ENCODE data around the gene LEMD1.

LEMD1 gene

GRCh38 chr1:205421798-205422197, at the start of gene LEMD1:
Gene LEMD1 (minus strand): TSS chr1:205422056. CDS start chr1:205420536, 1,520 bp downstream.
- DNase-seq (ENCODE audit: low spot score), result no peak

- no peak for DNase-seq (ENCODE audit: low spot score)
Observed at GRCh38 chr1:205470131-205470530, 48.3 kb upstream of the LEMD1 start.

- DNase-seq (ENCODE audit: low spot score), result no peak
Observed at GRCh38 chr1:205466595-205467220, 44.9 kb upstream of the LEMD1 start.

GRCh38 chr1:205465392-205465791, 43.5 kb upstream of the LEMD1 start:
- DNase-seq (ENCODE audit: low spot score), result no peak

GRCh38 chr1:205458777-205459566, 37.1 kb upstream of the LEMD1 start:
- DNase-seq (ENCODE audit: low spot score), result no peak

GRCh38 chr1:205456868-205457745, 35.3 kb upstream of the LEMD1 start:
- DNase-seq (ENCODE audit: low spot score), result no peak

GRCh38 chr1:205456383-205456867, 34.6 kb upstream of the LEMD1 start:
- no peak for DNase-seq (ENCODE audit: low spot score)

- DNase-seq (ENCODE audit: low spot score), result no peak
Observed at GRCh38 chr1:205455581-205456382, 33.9 kb upstream of the LEMD1 start, which contains the start of gene BLACAT1. Gene BLACAT1 (minus strand): TSS chr1:205456045.

GRCh38 chr1:205454903-205455335, 33.1 kb upstream of the LEMD1 start:
- no peak for DNase-seq (ENCODE audit: low spot score)

GRCh38 chr1:205453466-205453865, 31.6 kb upstream of the LEMD1 start:
- no peak for DNase-seq (ENCODE audit: low spot score)

GRCh38 chr1:205452933-205453332, 31.1 kb upstream of the LEMD1 start:
- DNase-seq (ENCODE audit: low spot score), result no peak

- DNase-seq (ENCODE audit: low spot score), result no peak
Observed at GRCh38 chr1:205452364-205452763, 30.5 kb upstream of the LEMD1 start.

- DNase-seq (ENCODE audit: low spot score), result no peak
Observed at GRCh38 chr1:205451759-205452164, 29.9 kb upstream of the LEMD1 start.

- no peak for DNase-seq (ENCODE audit: low spot score)
Observed at GRCh38 chr1:205451202-205451601, 29.3 kb upstream of the LEMD1 start.

GRCh38 chr1:205450448-205450847, 28.6 kb upstream of the LEMD1 start:
- DNase-seq (ENCODE audit: low spot score), result no peak

GRCh38 chr1:205449750-205450443, 28.0 kb upstream of the LEMD1 start:
- DNase-seq (ENCODE audit: low spot score), result no peak

- no peak for DNase-seq (ENCODE audit: low spot score)
Observed at GRCh38 chr1:205449254-205449749, 27.4 kb upstream of the LEMD1 start.

GRCh38 chr1:205448540-205449253, 26.8 kb upstream of the LEMD1 start:
- DNase-seq (ENCODE audit: low spot score), result no peak

- DNase-seq (ENCODE audit: low spot score), result no peak
Observed at GRCh38 chr1:205447457-205448341, 25.8 kb upstream of the LEMD1 start.
